Measurements from ENCODE around the gene NCAN.
A peak's percentile ranks its signal among the peaks of the same experiment; 100 is the strongest.

Gene NCAN

GRCh38 chr19:19224852-19225494 is 13.2 kb downstream of the NCAN start:
- H3K4me3 ChIP-seq (ENCODE audit: low read depth, low read length): peak overlapping the region; percentile 14
- peak; percentile 58 for DNase-seq (ENCODE audit: low read depth)
- peak; percentile 70 for TF ChIP-seq CTCF (conservative IDR thresholded peaks at IDR 0.05; ENCODE audit: low read depth, low read length)

- DNase-seq (ENCODE audit: low read depth): no peak
- H3K4me3 ChIP-seq (ENCODE audit: low read depth, low read length): no peak overlapping the region
- no peak for TF ChIP-seq CTCF (conservative IDR thresholded peaks at IDR 0.05; ENCODE audit: low read depth, low read length)
These were observed 14.4 kb downstream of the NCAN start for GRCh38 chr19:19226204-19226603.

DNA sequence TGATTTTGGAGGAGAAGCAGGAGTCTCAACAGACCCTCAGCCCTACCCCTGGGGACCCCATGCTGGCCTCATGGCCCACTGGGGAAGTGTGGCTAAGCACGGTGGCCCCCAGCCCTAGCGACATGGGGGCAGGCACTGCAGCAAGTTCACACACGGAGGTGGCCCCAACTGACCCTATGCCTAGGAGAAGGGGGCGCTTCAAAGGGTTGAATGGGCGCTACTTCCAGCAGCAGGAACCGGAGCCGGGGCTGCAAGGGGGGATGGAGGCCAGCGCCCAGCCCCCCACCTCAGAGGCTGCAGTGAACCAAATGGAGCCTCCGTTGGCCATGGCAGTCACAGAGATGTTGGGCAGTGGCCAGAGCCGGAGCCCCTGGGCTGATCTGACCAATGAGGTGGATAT is 14.9 kb downstream of the NCAN start:
- TF ChIP-seq CTCF (conservative IDR thresholded peaks at IDR 0.05; ENCODE audit: low read depth, low read length): no peak
- DNase-seq (ENCODE audit: low read depth): no peak
- no peak overlapping the region for H3K4me3 ChIP-seq (ENCODE audit: low read depth, low read length)

- TF ChIP-seq CTCF (conservative IDR thresholded peaks at IDR 0.05; ENCODE audit: low read depth, low read length): no peak
- DNase-seq (ENCODE audit: low read depth): no peak
- H3K4me3 ChIP-seq (ENCODE audit: low read depth, low read length): no peak overlapping the region
These were observed 15.5 kb downstream of the NCAN start for GRCh38 chr19:19227217-19227616.

GRCh38 chr19:19229701-19230100 is 17.9 kb downstream of the NCAN start:
- no peak for DNase-seq (ENCODE audit: low read depth)
- no peak for TF ChIP-seq CTCF (conservative IDR thresholded peaks at IDR 0.05; ENCODE audit: low read depth, low read length)
- no peak overlapping the region for H3K4me3 ChIP-seq (ENCODE audit: low read depth, low read length)

GRCh38 chr19:19230999-19231398 is 19.2 kb downstream of the NCAN start:
- no peak for TF ChIP-seq CTCF (conservative IDR thresholded peaks at IDR 0.05; ENCODE audit: low read depth, low read length)
- no peak for DNase-seq (ENCODE audit: low read depth)
- H3K4me3 ChIP-seq (ENCODE audit: low read depth, low read length): no peak overlapping the region

DNA sequence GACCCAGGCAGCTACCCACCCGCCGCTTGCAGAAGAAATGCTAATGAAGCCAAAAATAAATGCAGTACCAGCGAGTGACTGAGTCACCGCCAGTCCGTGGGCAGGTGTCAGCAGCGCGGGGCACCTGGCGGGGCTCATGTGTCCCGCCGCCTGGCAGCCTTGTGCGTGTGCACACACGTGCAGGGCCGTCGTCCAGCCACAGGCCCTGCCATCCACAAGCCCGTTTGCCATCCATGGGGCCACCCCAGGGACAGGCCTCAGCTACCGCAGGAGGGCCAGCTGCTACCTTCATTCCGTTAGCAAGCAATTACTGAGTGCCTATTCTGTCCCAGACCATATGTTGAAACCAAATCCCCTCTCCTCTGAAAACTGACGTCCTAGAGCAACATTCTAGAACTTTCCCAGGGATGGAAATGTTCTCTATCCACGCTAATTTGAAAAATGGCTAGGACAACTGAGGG is 20.5 kb downstream of the NCAN start:
- no peak for DNase-seq (ENCODE audit: low read depth)
- H3K4me3 ChIP-seq (ENCODE audit: low read depth, low read length): no peak overlapping the region
- TF ChIP-seq CTCF (conservative IDR thresholded peaks at IDR 0.05; ENCODE audit: low read depth, low read length): no peak

Measured in choroid plexus epithelial cell (primary cell).